ENCODE measurements around the gene ISG15.

ISG15 gene

GRCh38 chr1:970242-970972 lies 42.9 kb upstream of the ISG15 start:
- Histone ChIP-seq H3K9me3 (ENCODE audit: insufficient read depth, low read depth, low read length) (no peaks in the 10 kb centered on the region), H3K27ac (ENCODE audit: low read depth, low read length) (no peak overlapping the region), H3K36me3 (ENCODE audit: insufficient read depth, low read length) (no peaks in the 10 kb centered on the region), H3K4me3 (ENCODE audit: low read length) (no peak overlapping the region), H3K27me3 (ENCODE audit: insufficient read depth, low read length) (peaks cover 53% of the 10 kb centered on the region), H3K4me1 (ENCODE audit: insufficient read depth, low read length) (no peaks in the 10 kb centered on the region), H3K9ac (ENCODE audit: low read depth, low read length) (no peak overlapping the region)
- 77% methylated on average over 33 of the region's 33 CpGs for WGBS

- no peak overlapping the region for H3K27ac ChIP-seq (ENCODE audit: low read depth, low read length)
- no peaks in the 10 kb centered on the region for H3K4me1 ChIP-seq (ENCODE audit: insufficient read depth, low read length)
- no peaks in the 10 kb centered on the region for H3K9me3 ChIP-seq (ENCODE audit: insufficient read depth, low read depth, low read length)
- no peak overlapping the region for H3K9ac ChIP-seq (ENCODE audit: low read depth, low read length)
- WGBS: 87% methylated on average over 40 of the region's 42 CpGs
- H3K27me3 ChIP-seq (ENCODE audit: insufficient read depth, low read length): peaks cover 52% of the 10 kb centered on the region
- H3K4me3 ChIP-seq (ENCODE audit: low read length): no peak overlapping the region
- no peaks in the 10 kb centered on the region for H3K36me3 ChIP-seq (ENCODE audit: insufficient read depth, low read length)
Observed at GRCh38 chr1:970973-971730, 42.1 kb upstream of the ISG15 start.

GRCh38 chr1:971751-972506 lies 41.4 kb upstream of the ISG15 start:
- WGBS: 89% methylated on average over 34 of the region's 34 CpGs
- Histone ChIP-seq H3K9ac (ENCODE audit: low read depth, low read length) (no peak overlapping the region), H3K27ac (ENCODE audit: low read depth, low read length) (no peak overlapping the region), H3K4me3 (ENCODE audit: low read length) (no peak overlapping the region), H3K27me3 (ENCODE audit: insufficient read depth, low read length) (peaks cover 46% of the 10 kb centered on the region), H3K4me1 (ENCODE audit: insufficient read depth, low read length) (no peaks in the 10 kb centered on the region), H3K9me3 (ENCODE audit: insufficient read depth, low read depth, low read length) (no peaks in the 10 kb centered on the region), H3K36me3 (ENCODE audit: insufficient read depth, low read length) (no peaks in the 10 kb centered on the region)

GRCh38 chr1:972726-973458 lies 40.4 kb upstream of the ISG15 start:
- WGBS: 90% methylated on average over 28 of the region's 28 CpGs

GRCh38 chr1:973459-974292 lies 39.6 kb upstream of the ISG15 start:
- WGBS: 84% methylated on average over 28 of the region's 28 CpGs
- H3K4me1 ChIP-seq (ENCODE audit: insufficient read depth, low read length): no peaks in the 10 kb centered on the region

More at GRCh38 chr1:972726-973458, 40.4 kb upstream of the ISG15 start:
- no peak overlapping the region for H3K9ac ChIP-seq (ENCODE audit: low read depth, low read length)
- no peaks in the 10 kb centered on the region for H3K9me3 ChIP-seq (ENCODE audit: insufficient read depth, low read depth, low read length)
- no peak overlapping the region for H3K27ac ChIP-seq (ENCODE audit: low read depth, low read length)
- H3K4me1 ChIP-seq (ENCODE audit: insufficient read depth, low read length): no peaks in the 10 kb centered on the region
- H3K27me3 ChIP-seq (ENCODE audit: insufficient read depth, low read length): peaks cover 37% of the 10 kb centered on the region
- H3K4me3 ChIP-seq (ENCODE audit: low read length): no peak overlapping the region
- no peaks in the 10 kb centered on the region for H3K36me3 ChIP-seq (ENCODE audit: insufficient read depth, low read length)

GRCh38 chr1:974293-974640 lies 39.0 kb upstream of the ISG15 start:
- H3K4me1 ChIP-seq (ENCODE audit: insufficient read depth, low read length): no peaks in the 10 kb centered on the region
- 98% methylated on average over 8 of the region's 11 CpGs for WGBS
- no peak overlapping the region for H3K9ac ChIP-seq (ENCODE audit: low read depth, low read length)
- H3K27me3 ChIP-seq (ENCODE audit: insufficient read depth, low read length): peaks cover 23% of the 10 kb centered on the region
- no peak overlapping the region for H3K27ac ChIP-seq (ENCODE audit: low read depth, low read length)
- H3K9me3 ChIP-seq (ENCODE audit: insufficient read depth, low read depth, low read length): no peaks in the 10 kb centered on the region
- H3K36me3 ChIP-seq (ENCODE audit: insufficient read depth, low read length): no peaks in the 10 kb centered on the region
- H3K4me3 ChIP-seq (ENCODE audit: low read length): no peak overlapping the region

More at GRCh38 chr1:973459-974292, 39.6 kb upstream of the ISG15 start:
- Histone ChIP-seq H3K9ac (ENCODE audit: low read depth, low read length) (no peak overlapping the region), H3K9me3 (ENCODE audit: insufficient read depth, low read depth, low read length) (no peaks in the 10 kb centered on the region), H3K27me3 (ENCODE audit: insufficient read depth, low read length) (peaks cover 29% of the 10 kb centered on the region), H3K36me3 (ENCODE audit: insufficient read depth, low read length) (no peaks in the 10 kb centered on the region), H3K4me3 (ENCODE audit: low read length) (no peak overlapping the region), H3K27ac (ENCODE audit: low read depth, low read length) (no peak overlapping the region)

GRCh38 chr1:974687-975328 lies 38.5 kb upstream of the ISG15 start:
- Histone ChIP-seq H3K9ac (ENCODE audit: low read depth, low read length) (no peak overlapping the region), H3K36me3 (ENCODE audit: insufficient read depth, low read length) (no peaks in the 10 kb centered on the region), H3K27me3 (ENCODE audit: insufficient read depth, low read length) (peaks cover 19% of the 10 kb centered on the region), H3K27ac (ENCODE audit: low read depth, low read length) (no peak overlapping the region), H3K4me3 (ENCODE audit: low read length) (no peak overlapping the region), H3K4me1 (ENCODE audit: insufficient read depth, low read length) (no peaks in the 10 kb centered on the region), H3K9me3 (ENCODE audit: insufficient read depth, low read depth, low read length) (no peaks in the 10 kb centered on the region)
- 86% methylated on average over 17 of the region's 17 CpGs for WGBS

GRCh38 chr1:975365-975764 lies 37.9 kb upstream of the ISG15 start:
- Histone ChIP-seq H3K4me3 (ENCODE audit: low read length) (no peak overlapping the region), H3K27ac (ENCODE audit: low read depth, low read length) (no peak overlapping the region), H3K4me1 (ENCODE audit: insufficient read depth, low read length) (no peaks in the 10 kb centered on the region), H3K27me3 (ENCODE audit: insufficient read depth, low read length) (peaks cover 15% of the 10 kb centered on the region), H3K9ac (ENCODE audit: low read depth, low read length) (no peak overlapping the region), H3K36me3 (ENCODE audit: insufficient read depth, low read length) (no peaks in the 10 kb centered on the region), H3K9me3 (ENCODE audit: insufficient read depth, low read depth, low read length) (no peaks in the 10 kb centered on the region)
- 80% methylated on average over 9 of the region's 9 CpGs for WGBS

- Histone ChIP-seq H3K4me3 (ENCODE audit: low read length) (peak overlapping the region; percentile 32; the same call in 1 of the 2 replicates), H3K9me3 (ENCODE audit: insufficient read depth, low read depth, low read length) (no peaks in the 10 kb centered on the region), H3K36me3 (ENCODE audit: insufficient read depth, low read length) (no peaks in the 10 kb centered on the region), H3K27me3 (ENCODE audit: insufficient read depth, low read length) (peaks cover 15% of the 10 kb centered on the region), H3K9ac (ENCODE audit: low read depth, low read length) (no peak overlapping the region), H3K27ac (ENCODE audit: low read depth, low read length) (no peak overlapping the region), H3K4me1 (ENCODE audit: insufficient read depth, low read length) (no peaks in the 10 kb centered on the region)
- WGBS: 18% methylated on average over 40 of the region's 40 CpGs
Observed at GRCh38 chr1:975896-976683, 37.2 kb upstream of the ISG15 start.

Measured in HUES64 (cell line).